KG1 (cell line): ENCODE data around the gene NDST3.

Experiments
- DNase-seq: peaks from one replicate; lab custom pipeline; 2025; lab: John Stamatoyannopoulos, UW

Gene NDST3

GRCh38 chr4:118081434-118081833 is 47.1 kb downstream of the NDST3 start:
- DNase-seq, result no peak

- DNase-seq, result no peak
Observed at GRCh38 chr4:118082182-118082581, 47.9 kb downstream of the NDST3 start.

GRCh38 chr4:118085700-118086099 is 51.4 kb downstream of the NDST3 start:
- no peak for DNase-seq

GRCh38 chr4:118086344-118086743 is 52.1 kb downstream of the NDST3 start:
- DNase-seq, result no peak

- no peak for DNase-seq
Observed at GRCh38 chr4:118087366-118087765, 53.1 kb downstream of the NDST3 start.

GRCh38 chr4:118099106-118099505 is 64.8 kb downstream of the NDST3 start:
- DNase-seq, result no peak

GRCh38 chr4:118102195-118102594 is 67.9 kb downstream of the NDST3 start:
- DNase-seq, result no peak

- no peak for DNase-seq
Observed at GRCh38 chr4:118112117-118113046, 78.1 kb downstream of the NDST3 start.

GRCh38 chr4:118113220-118113619 is 78.9 kb downstream of the NDST3 start:
- no peak for DNase-seq

- DNase-seq, result no peak
Observed at GRCh38 chr4:118114720-118115119, 80.4 kb downstream of the NDST3 start.

GRCh38 chr4:118120120-118120760 is 86.0 kb downstream of the NDST3 start:
- DNase-seq, result no peak

GRCh38 chr4:118124997-118125396 is 90.7 kb downstream of the NDST3 start:
- DNase-seq, result no peak

- no peak for DNase-seq
Observed at GRCh38 chr4:118139241-118139640, 105.0 kb downstream of the NDST3 start.

GRCh38 chr4:118141240-118141639 is 107.0 kb downstream of the NDST3 start:
- DNase-seq, result no peak

- DNase-seq, result no peak
Observed at GRCh38 chr4:118154649-118155048, 120.4 kb downstream of the NDST3 start.

- DNase-seq, result no peak
Observed at GRCh38 chr4:118155516-118155915, 121.2 kb downstream of the NDST3 start.

- no peak for DNase-seq
Observed at GRCh38 chr4:118158763-118159375, 124.6 kb downstream of the NDST3 start.

- no peak for DNase-seq
Observed at GRCh38 chr4:118167306-118167705, 133.0 kb downstream of the NDST3 start.

- no peak for DNase-seq
Observed at GRCh38 chr4:118171381-118171780, 137.1 kb downstream of the NDST3 start.

- DNase-seq, result no peak
Observed at GRCh38 chr4:118173126-118173525, 138.8 kb downstream of the NDST3 start.

- DNase-seq, result no peak
Observed at GRCh38 chr4:118173956-118174725, 139.9 kb downstream of the NDST3 start.

GRCh38 chr4:118175506-118175905 is 141.2 kb downstream of the NDST3 start:
- DNase-seq, result no peak
